Fibroblast of mammary gland (primary cell): ENCODE measurements around the gene ANO1.

Experiments used
- DNase-seq: peaks from one replicate; pipeline ENCODE4 v3.0.0-alpha.2; 2010; ENCODE audit warnings: low read depth
- H3K4me3 ChIP-seq: 2 replicates; pipeline ENCODE4 v1.5.1; 2011; ENCODE audit warnings: low read depth, mild to moderate bottlenecking, low read length, moderate library complexity; ENCODE audit not compliant: control insufficient read depth
- TF ChIP-seq, protein P1 (sequence below): conservative IDR thresholded peaks from 2 replicates; pipeline ENCODE4 v1.5.1; 2011; ENCODE audit warnings: low read depth, low read length, inconsistent platforms; ENCODE audit not compliant: control insufficient read depth, insufficient read depth

ANO1 gene

DNA sequence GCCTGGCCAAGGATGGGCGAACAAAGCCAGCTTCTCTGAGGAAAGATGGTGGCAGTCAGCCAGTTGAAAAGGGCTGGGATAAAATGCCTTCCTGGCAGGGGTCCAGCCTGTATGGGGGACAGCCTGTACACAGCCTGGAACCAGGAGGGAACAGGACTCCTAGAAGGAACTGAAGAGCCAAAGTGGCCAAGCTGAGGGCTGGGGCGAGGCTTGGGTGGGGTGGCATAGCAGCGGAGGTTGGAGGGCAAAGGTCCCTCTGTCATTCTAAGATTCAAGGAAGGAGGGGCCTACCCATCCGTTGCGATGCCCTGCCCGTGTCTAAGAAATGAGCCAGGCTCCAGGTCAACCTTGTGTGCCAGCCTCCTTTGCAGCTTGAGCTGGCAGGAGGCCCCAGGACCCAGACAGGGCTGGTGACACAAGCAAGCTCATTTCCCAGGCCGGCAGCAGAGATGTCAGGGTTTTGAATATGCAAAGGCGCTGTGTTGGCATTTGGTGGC, 147.6 kb downstream of the ANO1 start:
- TF ChIP-seq, protein P1, sequence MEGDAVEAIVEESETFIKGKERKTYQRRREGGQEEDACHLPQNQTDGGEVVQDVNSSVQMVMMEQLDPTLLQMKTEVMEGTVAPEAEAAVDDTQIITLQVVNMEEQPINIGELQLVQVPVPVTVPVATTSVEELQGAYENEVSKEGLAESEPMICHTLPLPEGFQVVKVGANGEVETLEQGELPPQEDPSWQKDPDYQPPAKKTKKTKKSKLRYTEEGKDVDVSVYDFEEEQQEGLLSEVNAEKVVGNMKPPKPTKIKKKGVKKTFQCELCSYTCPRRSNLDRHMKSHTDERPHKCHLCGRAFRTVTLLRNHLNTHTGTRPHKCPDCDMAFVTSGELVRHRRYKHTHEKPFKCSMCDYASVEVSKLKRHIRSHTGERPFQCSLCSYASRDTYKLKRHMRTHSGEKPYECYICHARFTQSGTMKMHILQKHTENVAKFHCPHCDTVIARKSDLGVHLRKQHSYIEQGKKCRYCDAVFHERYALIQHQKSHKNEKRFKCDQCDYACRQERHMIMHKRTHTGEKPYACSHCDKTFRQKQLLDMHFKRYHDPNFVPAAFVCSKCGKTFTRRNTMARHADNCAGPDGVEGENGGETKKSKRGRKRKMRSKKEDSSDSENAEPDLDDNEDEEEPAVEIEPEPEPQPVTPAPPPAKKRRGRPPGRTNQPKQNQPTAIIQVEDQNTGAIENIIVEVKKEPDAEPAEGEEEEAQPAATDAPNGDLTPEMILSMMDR: no peak
- DNase-seq: no peak
- no peak overlapping the region for H3K4me3 ChIP-seq

DNA sequence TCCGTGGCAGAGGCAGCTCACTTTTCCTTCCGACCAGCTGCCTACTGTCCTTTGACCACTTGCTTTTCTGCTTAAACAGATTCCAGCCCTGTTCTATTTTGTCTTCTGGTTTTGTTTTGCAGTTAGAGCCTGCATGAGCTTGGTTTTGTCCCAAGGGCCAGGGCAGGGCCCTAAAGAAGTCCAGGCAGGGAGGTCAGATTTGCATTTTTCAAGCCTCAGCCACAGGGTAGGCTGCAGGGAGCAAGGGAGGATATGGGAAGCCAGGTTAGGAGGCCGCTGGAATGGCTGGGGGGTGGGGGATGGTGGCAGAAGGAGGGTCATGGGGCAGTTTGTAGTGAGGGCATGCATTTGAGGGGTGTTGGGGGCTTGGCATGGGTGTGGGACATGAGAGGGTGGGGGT, 148.1 kb downstream of the ANO1 start:
- no peak overlapping the region for H3K4me3 ChIP-seq
- TF ChIP-seq, protein P1: no peak
- DNase-seq: no peak

DNA sequence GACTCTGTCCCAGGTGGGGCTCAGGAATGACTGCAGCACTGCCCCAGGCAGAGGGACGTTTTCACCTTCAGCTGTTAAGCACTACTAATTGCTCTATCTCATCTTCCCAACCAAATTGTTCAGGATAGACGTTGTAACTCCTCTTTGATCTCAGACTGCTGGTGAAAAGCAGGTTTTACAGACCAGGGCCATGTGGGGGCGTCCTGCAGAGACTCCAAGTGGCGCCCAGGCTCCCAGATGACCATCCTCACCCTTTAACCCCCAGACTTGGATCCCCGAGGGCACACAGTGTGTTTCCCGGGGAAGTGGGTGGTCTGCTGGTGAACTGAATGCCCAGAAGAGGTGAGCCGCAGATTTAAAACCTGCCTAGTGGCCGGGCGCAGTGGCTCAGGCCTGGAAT, 148.8 kb downstream of the ANO1 start:
- TF ChIP-seq, protein P1: no peak
- no peak for DNase-seq
- H3K4me3 ChIP-seq: no peak overlapping the region

DNA sequence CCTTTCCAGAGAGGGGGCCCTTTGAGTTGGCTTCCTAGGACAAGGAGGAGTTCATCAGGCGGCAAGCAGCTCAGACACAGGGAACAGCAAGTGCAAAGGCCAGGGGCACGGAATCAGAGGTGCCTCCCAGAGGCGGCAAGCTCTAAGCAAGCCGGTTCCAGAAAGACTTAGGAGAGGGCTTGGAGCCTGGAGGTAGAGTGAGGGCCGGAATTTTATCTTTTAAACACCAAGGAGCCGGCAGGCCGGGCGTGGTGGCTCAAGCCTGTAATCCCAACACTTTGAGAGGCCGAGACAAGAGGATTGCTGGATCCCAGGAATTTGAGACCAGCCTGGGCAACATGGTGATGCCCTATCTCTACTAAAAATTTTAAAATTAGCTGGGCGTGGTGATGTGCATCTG, 151.6 kb downstream of the ANO1 start:
- H3K4me3 ChIP-seq: no peak overlapping the region
- DNase-seq: no peak
- TF ChIP-seq, protein P1: no peak

DNA sequence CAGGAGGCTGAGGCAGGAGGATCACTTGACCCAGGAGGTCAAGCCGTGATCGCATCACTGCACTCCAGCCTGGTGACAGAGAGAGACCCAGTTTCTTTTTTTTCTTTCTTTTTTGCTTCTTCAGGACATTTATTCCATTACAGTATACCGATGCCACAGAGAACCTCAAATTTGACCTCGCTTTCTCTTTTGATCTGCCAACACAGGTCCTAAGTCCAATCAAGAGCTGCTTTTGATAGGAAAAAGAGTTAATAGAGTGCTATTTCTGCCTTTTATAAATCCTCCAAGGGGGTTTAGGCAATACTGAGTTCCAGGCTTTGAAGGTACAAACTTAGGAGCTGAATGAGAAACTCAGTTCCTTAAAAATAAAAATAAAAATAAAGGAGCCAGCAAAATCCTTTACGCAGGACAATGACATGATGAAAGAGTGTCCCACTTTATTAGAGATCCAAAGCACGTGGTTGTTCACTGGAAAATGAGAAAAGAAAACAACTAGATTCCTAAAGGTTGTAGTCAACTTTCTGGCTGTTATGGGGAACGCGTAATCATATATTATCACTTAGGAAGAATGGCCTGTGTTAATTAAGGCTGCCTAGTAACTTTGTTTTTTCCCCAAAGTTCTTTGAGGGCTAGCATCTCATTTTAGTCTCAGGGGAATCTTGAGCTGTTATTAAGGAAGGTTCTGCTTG, 152.2 kb downstream of the ANO1 start:
- no peak overlapping the region for H3K4me3 ChIP-seq
- DNase-seq: no peak
- TF ChIP-seq, protein P1: no peak

DNA sequence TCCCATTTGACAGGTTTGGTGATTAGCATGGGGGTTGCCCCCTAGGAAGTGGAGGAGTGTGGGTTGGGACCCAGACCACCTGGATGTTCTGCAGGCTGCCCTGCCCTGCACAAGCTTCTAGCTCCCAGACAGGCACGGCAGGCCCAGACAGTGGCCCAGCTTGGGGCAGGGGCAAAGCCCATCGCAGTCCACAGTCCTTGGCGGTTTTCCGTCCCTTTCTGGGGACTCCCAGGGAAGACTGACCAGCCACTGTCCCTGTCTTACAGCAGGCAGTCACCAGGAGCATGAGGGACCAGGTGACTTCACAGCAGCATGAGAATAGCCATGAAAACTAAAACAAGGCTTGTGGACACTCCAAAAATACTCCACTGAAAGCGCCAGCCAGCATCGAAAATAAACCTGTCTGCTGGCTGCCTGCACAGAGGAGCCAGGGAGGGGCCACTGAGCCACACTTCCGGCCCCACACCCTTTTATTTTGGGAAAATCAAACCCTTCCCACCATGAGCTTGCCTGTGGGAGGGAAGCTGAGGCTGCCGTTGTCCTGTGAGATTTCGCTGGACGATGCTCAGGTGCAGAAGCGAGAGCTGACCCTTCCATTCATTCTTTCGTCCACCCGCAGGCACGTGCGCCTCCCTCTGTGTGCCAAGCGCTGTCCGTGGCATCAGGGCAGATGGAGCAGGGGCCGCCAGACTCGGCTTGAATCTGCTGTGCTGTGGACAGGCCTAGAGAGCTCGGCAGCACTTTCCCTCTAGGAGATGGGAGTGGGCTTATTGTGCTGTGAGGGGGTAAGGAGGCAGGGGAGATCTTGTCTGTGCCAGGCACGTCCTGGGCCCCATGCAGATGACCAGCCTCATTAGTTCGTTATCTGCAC, 153.0 kb downstream of the ANO1 start:
- no peak for DNase-seq
- H3K4me3 ChIP-seq: no peak overlapping the region
- TF ChIP-seq, protein P1: no peak
